NCI-H2227 (cell line): ENCODE data around the gene DGCR2.
A peak's percentile ranks its signal among the peaks of the same experiment; 100 is the strongest.
"Not testable (repeated sequence)": the region's sequence is repeated elsewhere in the genome, so short reads cannot be mapped to it uniquely, and the experiment has no call there.

Source experiments
- DNase-seq: peaks from one replicate; lab custom pipeline; 2025; ENCODE audit not compliant: unreplicated experiment; lab: John Stamatoyannopoulos, UW

DGCR2 gene

DNA sequence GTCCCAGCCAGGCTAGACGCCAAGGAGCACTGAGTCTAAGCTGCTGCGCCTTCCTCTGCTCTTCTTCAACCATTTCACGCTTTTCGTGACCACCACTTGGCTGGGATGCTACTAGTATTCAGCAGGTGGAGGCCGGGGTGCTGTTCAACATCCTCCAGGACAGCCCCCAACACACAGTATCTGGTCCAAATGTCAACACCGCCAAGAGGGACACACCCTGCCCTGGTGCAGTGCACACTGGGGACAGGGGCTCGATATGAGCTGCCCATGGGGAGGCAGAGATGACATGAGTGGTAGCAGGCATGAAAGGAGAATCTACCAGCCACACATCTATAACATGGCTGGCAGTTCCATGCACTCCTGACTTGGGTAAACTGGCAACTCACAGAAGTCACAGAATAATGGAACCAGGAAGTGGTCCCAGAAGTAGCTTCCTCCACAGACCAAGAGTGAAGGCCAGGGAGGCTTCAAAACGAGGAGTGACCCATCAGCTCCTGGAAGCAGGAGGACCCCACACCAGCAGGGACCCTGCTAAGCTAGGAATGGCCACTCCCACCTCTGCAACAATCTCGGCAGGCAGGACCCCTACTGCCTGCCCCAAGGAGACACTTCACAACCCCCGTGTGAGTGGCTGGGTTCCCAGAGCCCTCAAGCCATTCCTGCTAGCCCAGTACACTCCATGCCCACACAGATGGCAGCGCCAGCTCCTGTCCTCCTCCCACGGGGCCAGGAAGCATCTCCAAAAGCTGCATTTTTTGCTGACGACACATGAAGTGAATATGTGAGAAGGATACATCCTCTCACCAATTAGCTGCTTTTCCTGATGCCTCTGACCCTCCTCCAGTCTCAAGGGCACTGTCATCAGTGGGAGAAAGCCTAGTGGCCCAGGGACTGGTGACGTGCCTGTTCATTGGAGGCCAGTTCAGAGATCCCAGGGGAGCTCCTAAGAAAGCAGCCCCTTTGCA lies 78.8 kb downstream of the DGCR2 start:
- no peak for DNase-seq

DNA sequence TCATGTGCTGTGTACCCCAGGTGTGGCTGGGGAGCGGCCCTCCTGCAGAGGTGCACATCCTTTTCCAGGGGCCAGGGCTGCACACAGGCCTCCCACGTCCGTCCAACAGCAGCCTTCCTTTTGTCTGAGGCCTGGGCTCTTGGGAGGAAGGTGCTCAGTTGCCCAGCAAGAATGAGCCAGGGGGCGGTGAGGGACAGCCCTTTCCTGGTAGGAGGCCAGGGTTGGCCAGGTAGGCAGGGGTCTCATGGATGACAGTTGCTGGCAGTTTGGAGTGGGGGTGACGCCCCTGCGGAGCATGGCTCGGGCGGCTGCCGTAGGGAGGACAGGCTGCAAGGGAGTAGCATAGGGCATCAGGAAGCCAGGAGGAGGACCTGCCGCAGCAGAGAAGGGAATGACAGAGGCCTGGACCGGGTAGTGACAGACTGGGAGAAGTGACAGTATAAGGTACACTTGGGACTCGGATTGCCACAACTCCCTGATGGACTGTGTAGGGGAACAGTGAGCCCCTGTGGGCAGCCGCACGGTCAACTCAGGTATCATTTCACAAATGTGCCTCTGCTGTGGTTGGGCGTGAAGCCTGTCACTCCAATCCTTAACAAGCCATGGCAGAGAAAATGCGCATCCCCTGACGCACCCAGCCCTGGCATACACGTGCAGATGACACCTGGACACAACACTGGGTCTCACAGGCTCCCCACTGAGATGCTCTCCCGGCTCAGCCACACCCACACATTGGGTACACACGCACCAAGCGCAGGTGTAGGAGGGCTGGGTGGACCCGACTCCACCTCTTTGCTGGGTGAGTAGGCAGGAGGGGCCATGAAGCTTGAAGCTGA lies 79.7 kb downstream of the DGCR2 start:
- no peak for DNase-seq

DNA sequence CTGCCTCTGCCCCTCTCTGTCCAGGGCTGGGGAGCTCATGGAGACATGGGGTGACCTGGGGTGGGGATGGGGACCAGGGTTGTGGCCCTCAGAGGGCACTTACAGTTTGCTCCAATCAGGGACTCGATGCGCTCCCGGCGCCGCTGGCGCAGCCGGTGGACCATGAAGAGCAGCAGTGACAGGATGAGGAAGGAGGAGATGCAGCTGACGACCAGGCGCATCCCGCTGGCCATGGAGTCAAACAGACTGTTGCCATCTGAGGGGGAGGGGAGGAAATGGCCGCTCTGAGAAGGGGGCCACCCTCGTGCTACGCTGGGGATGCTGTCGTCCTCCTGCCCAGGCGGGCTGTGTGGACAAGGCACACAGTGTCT lies 80.5 kb downstream of the DGCR2 start:
- DNase-seq: no peak

DNA sequence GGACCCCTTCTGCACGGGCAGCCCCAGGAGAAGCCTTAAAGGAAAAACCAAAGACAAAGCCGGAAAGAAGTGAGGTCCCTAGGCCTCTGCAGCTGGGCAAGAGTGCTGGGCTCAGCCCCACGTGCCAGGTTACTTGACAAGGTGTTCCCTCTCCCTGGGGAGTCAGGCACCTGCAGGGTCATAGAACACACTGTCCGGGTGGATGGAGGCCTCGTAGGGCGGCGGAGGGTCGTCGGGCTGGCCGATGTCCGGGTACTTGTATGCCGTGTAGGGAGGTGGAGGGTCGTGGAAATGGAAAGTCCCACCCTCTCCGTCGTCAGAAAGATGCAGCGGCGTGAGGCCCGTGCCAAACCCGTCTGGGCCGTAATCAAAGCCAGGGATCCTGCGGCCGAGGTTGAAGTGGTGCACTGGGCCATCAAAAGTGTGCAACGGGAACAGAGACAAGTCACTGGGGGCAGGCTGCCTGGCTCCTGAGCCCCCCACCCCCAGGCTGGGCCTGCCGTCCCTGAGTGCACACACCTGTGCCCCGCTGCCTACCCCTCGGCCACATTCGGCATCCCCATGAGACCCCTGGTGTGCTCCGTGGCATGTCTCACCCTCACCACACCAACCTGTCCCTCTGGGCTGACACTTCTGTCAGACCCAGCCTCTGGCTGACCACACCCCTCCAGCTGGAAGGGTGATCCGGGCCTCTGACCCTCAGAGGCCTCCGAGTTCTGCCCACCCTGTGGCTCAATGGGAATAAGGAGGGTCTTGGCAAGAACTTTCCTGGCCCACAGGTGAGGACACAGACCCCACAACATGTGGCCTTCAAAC lies 81.1 kb downstream of the DGCR2 start:
- DNase-seq: no peak

DNA sequence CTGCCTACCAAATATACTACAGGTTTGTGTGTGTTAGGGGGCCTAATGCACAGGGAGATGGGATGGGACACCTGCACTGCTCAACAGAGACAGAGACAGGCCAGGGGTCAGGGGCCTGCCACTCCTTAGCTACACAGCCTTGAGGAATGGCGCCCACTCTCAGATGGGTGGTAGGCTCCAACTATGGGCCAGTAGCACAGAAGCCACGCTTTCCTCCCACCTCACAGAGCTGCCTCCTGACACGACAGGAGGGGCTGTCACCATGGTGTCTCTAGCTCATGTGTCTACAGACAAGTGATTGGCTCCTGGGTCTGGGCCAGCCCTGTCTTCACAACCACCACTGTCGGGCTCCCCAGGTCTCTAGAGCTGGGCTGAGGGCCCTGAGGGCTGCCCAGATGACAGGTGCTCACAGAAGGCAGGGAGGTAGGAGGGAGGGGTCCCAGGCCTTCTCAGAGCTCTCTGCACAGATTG lies 81.8 kb downstream of the DGCR2 start:
- no peak for DNase-seq

DNA sequence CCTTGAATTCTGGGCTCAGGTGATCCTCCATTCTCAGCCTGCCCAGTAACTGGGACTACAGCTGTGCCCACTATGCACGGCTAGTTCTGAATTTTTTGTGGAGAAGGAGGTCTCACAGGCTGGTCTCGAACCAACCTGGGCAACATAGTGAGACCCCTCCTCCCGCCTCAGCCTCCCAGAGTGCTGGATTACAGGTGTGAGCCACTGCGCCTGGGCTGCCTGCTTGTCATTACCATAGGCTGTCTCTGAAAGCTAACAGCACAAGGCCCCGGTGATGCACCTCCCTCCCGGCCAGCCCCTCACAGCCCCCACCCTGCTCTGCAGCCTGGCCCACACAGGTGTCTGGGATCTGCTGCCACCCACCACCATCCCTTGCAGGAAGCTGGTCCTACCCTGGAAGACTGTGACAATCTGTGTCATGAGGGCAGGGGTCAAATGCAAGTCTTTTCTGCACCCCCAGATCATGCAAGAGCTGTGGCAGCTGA lies 82.4 kb downstream of the DGCR2 start:
- no peak for DNase-seq

DNA sequence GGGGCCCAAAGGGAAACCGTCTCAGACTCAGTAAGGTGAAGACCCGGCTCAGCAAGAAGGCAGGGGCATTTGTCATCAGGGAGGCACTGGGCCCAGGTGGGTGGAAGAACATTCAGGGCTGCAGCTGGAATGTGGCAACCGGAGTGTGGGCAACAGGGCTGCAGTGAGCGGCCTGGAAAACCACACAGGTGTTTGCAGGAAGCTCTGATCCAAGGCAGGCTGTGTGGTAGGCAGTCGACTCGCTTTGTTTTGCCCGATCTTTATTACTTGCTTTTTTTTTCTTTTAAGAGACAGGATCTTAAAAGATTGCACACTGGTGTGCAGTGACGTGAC lies 82.8 kb downstream of the DGCR2 start:
- no peak for DNase-seq

DNA sequence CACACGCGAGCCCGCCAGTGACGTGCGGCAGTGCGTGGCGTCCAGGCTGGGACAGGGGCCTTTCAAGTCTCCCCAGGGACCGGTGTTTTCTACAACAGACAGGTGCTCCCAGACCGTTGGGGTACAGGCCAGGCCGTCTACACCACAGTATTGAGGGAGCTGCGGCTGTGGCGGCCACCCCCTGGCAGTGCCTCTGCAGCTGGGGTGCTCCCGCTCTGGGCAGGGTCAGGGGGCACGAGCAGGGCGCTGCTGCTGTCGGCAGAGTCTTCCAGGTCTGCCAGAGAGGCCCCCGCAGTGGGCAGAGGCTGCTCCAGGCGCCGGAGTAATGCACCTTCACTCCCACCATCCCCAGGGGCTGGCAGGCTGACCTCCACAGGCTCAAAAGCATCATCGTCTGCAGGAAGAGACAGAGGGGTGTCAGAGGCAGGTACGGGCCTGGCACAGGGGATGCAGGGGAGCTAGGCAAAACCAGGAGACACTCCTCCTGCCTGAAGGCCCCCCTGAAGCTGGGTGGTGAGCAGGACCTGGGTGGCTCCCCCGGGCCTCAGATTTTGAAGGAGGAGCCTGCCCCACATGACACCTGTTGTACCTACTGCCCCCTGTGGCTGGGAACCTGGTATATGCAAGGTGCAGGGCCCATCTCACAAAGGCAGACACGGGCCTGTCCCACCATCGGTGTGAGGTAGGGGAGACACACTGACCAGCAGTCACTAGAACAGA lies 83.3 kb downstream of the DGCR2 start:
- DNase-seq: no peak

DNA sequence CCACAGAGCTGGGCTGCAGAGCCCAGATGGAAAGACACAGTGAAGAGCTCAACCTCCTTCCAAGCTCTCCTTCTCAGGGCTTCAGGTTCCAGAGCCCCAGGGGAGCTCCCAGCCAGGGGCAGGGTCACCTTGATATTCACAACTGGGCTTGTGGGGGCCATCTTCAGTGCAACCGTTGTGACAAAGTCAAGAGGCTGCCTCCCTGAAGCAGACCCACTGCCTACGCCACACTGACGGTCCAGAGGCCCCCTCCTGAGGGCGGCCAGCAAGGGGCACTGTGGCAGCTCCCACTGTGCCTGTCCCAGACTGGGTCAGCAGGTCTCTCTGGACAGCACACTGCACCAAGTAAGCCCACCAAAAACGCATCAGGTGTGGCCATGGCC lies 84.1 kb downstream of the DGCR2 start:
- DNase-seq: no peak

DNA sequence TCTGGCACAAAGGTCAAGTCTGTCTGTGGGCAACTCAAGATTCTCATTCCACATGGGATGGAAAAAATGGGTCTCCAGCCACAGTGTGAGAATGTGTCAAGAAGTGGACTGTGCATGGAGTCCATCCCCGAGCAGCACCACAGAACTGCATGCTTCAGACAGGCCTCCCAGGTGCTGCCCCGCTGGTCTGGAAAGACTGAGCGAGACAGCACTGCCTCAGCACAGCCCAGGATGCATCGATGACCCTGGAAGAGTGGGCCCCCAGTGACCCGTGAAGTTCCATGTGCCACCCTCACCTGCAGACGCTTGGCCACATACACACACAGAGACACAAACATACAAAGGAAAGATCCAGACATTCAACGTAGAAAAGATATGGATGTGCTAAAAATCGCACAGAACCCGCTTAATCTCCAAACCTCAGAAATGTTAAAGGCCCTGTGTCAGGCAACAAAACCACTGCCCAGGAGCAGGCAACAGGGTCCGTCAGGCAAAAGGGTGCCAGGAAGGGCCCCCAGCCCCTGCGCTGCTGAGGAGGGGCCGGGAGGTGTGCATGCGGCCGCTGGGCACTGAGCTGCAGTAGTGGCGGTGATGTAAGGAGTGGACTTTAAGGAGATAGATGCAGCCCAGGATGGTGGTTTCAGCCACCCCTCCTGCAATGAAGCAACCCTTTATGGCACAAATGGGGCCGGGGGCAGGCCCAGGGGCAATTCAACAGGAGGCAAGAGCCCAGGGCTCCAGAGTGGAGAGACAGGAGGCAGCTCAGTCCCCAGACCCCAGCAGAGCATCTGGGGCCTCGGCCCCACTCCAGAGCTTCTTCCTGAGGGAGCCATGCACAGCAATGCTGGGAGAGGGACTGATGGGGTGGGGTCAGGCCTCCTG lies 84.7 kb downstream of the DGCR2 start:
- no peak for DNase-seq

DNA sequence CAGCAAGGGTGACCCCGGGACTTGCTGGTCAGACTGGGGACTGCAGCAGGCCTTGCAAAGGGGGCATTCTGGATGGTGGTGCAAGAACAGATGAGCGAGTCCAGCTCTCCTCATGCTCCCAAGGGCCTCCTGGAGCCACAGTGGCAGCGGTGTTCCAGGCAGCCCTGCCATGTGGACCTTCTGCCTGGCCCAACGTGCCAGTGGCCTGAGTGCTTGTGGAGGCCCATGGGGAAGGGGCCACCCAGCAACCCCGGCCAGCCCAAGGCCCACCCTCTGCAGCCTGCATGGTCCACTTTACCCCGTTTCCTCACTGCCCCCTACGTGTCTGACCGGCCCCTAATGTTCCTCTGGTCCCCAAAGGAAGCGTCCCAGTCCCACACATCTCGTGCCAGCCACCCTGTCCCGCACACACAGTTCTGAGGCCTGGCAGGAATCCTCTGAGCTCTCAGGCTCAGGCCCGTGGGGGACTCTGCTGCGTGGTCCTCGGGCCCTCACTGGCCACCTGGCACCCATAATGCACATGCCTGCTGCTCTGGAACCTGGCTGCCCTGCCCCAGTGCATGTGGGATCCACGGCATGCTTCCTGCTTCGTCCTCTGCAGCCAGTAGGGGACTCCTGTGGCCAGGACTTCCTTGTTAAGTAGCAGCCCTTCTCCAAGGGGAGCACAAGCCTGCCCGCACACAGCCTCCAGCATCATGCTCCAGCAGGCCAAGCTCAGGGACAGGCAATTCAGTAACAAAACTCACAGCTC lies 85.5 kb downstream of the DGCR2 start:
- DNase-seq: no peak

DNA sequence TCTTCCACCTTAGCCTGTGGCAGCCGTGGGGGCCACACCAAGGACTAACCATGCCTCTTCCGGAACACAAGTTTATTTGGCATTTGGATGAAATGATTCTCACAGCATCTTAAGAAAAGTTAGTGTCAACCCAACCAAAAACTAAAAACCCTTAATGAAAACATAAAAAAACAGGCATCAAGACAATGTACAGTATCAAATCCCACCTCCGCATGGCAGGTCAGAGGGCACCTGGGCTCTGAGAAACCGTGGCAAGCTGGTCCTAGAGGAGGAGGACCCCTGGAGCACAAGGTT lies 86.0 kb downstream of the DGCR2 start:
- no peak for DNase-seq

DNA sequence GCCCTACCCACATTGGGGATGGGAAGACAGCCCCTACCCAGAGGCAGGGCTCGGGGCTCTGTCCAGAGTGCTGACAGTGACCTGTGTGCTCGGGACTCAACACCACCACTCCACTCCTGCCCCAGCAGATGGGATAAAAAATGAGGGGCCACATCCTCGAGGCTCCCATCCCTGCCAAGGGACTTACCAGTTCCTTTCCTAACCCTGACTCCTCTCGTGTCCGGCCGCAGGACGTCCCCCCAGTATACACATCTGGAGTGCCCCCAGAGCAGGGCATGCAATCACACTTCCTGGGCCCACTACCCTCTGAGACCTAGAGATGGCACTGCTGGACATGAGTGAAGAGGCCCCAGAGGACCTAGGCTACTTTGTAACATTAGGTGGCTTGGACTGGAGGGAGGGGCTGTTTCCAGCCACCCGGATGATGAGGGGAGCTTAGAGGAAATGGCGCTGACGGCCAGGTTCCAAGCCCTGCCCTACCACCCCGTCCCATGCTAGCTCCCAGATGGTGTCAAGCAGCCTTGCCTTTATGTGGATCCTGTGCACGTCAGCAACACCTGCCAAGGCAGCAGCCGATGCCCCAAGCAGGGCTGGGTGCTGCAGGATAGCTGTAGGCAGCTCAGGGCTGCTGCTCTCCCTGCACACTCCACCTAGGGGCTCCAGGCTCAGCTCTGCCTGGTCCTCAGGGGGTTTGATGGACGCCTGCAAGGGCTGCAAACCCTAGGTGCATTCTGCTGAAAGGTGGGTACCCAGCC lies 86.6 kb downstream of the DGCR2 start:
- DNase-seq: peak; percentile 23

DNA sequence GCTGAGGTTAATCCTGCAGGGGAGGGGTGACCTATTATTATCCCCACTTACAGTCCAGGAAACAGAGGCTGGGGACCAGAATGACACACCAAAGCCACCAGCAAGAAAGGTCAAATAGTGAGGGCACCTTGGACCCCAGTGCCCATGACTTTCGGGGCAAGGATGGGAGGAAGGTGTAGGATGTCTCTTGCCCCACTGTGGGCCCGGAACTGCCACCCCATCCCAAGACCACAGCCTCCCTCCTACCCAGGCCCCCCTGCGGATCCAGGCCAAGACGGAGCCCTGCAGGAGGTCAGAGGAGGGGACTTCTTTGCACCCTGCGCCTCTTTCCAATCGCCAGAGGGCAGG lies 87.1 kb downstream of the DGCR2 start:
- not testable (repeated sequence) for DNase-seq

DNA sequence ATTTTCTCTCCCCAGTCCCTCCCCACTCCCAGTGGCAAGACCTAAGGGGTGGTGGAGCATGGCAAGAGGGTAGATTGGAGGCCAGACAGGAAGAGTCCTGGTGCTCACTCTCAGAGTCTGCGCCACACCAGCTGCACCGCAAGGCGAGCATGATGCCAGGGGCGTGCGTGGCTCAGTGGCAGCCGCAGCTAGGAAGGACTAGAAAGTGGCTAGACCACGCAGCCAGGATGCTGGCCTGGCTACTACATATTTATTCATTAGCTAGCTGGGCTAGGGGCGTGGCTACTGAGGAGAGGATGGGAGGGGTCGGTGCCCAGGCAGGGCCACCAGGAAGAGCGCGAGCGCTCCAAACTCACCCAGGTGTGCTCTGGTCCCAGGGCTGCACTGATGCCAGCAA lies 87.5 kb downstream of the DGCR2 start:
- not testable (repeated sequence) for DNase-seq

DNA sequence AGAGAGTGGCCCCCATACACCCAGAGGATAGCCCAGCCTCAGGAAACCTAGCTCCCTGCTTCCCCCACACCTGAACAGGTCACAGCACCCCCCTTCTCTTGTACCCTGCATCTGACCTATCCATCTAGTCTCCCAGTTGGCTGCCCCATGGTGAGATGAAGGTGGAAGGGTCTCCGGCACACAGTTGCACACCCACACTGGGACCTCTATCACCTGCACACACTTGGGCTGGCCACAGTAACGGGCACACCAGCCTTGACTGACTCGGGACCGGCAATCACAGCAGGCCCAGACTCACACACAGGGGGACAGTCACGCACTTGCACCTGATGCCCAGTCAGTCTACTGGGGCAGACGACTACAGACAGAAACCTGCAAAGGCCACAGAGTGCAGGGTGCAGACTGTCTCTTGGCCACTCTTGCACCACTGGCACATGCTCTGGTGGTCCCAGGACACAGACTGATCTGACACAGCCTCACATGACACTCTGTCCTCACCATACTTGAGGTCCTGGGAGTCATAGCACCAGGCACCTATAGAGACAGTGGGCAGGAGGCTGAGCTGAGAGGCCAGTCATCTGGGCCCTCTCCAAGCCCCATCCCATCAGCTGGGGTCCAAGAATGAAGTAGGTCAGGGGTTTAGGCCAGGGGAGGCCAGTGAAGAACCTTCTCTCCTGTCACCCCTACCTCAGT lies 88.0 kb downstream of the DGCR2 start:
- DNase-seq: not testable (repeated sequence)

DNA sequence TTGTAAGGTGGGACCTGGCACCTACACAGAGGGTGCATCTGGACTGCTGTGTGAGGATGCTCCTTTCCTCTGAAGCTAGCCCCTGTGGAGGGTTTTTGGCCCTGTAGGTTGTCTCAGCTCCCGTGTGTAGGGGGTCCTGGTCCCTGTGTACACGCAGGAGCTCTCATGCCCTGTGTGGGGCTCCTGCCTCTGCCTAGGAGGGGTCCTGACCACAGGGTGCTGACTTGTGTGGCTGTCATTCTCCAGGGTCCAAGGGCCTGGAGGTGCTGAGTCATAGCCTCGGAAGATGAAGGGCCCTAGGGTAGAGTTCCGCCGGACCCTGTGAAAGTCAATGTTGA lies 88.7 kb downstream of the DGCR2 start:
- DNase-seq: not testable (repeated sequence)
